SIG-M5 treated with dmso at 0.1 percent for 504 hours (cell line): ENCODE data around the gene MAD1L1.
A peak's percentile ranks its signal among the peaks of the same experiment; 100 is the strongest.
"Not testable (repeated sequence)": the region's sequence is repeated elsewhere in the genome, so short reads cannot be mapped to it uniquely, and the experiment has no call there.

Experiments
- DNase-seq: peaks from one replicate; lab custom pipeline; 2025; ENCODE audit not compliant: unreplicated experiment; lab: John Stamatoyannopoulos, UW

MAD1L1 gene

DNA sequence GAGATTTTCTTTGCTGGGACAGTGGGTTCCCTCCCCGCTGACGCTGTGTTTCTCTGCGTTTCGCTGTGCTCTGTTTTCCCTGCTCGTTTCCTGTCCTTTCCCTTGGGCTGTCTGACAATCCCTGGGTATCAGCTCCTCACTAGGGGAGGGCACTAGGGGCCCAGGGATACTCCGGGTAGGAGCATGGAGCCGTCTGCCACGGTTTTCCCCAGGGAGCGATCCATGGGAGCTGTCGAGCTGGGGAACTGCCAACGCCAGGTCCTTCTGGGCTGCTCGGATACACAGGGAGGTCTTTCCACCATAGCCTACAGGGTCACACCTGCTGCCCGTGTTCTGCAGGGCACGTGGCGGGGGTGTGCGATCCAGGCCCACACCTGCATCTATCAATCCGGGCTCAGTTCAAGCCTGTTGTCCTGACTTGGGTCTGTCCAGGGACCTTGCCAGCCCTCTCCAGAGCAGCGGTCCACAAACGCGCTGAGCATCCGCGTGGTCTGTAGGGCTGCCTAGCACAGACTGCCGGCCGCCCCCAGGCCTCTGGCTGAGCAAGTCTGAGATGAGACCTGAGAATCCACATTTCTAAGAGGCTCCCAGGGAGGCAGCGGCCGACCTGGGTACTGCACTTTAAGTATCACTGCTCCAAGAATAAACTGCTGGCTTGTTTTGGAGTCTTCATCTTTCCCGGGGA lies 299.5 kb downstream of the MAD1L1 start:
- DNase-seq, result no peak

DNA sequence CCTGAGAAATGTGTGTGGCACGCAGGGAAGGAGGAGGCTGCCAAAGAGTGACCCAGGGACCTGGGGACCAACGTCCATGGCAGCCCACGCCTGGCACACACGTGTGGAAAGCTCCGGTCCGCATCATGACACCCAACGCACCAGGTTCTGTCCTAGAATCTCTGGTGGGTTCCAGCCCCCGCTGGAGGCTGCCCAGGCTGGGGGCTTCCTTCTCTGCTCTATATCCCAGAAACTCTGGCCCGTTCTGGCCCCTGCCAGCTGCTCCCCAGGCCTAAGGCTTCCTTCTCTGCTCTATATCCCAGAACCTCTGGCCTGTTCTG lies 300.8 kb downstream of the MAD1L1 start:
- DNase-seq, result no peak

DNA sequence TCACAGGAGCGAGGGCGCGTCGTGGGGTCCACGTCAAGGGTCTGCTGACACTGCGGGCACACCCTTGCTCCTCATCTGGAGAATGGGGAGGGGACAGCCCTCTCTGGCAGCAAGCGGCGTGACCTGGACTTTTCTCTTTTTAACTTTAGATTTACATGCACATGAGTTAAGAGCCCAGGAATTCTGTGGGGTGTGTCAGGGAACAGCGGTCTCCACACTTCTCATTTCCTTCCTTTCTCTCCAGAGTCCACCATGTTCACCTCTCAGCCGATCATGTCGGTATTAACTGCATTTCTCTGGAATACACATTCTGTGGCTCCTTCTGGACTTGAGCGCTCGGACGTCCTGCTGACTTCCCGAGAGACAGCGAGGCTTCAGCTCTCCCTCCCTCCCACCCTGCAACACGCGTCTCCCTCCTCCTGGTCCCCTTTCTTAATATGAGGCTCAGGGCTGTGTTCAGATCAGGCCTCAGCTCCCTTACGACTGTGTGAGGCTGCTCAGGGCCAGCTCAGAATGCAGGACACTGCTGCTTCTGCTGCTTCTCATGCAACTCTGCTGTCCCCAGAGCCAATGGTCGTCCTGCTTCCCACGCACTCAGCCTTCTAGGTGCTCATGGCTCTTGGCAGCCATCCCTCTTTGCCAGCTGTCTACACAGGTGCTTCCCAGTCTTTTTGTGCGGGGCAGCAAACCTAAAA lies 301.3 kb downstream of the MAD1L1 start:
- DNase-seq, result no peak

DNA sequence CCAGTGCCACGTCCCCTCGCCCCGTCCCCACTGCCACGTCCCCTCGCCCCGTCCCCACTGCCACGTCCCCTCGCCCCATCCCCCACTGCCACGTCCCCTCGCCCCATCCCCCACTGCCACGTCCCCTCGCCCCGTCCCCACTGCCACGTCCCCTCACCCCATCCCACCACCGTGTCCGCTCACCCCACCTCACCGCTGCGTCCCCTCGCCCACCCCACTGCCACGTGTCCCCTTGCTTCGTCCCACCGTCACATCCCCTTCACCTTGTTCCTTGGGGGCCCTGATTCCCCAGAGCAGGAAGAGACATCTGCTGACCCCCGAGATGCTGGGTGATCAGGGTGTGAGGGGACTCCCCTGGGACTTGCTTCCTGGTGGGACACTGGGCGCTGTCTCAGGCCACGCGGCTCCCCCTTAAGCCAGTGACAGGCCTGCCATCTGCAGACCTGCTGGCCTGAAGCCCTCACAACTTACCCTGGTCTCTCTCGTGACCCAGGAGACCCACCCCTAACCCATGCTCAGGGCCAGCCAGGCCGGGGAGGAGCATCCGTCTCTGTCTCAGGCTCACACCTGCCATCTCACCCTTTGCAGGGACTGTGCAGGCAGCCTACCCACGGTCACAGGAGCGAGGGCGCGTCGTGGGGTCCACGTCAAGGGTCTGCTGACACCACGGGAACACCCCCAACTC lies 302.2 kb downstream of the MAD1L1 start:
- DNase-seq, result no peak

DNA sequence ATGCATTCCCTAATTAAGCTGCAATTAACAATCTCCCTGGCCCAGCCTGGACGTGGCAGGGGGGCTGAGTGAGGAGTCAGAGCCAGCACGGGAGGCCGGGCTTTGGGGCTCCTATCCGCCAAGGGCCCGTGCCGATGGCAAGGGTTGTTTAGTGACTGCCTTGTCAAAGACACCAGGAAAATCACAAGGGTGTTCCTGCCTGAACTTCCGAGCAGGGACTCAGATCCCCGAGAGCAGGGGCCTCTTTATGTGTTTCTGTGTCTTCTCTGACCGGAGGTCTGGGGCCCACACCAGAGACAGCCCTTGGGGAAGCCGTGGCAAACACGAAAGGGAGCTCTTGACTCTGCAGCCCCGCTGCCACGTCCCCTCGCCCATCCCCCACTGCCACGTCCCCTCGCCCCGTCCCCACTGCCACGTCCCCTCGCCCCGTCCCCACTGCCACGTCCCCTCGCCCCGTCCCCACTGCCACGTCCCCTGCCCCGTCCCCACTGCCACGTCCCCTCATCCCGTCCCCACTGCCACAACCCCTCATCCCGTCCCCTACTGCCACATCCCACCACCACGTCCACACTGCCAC lies 303.3 kb downstream of the MAD1L1 start:
- not testable (repeated sequence) for DNase-seq

DNA sequence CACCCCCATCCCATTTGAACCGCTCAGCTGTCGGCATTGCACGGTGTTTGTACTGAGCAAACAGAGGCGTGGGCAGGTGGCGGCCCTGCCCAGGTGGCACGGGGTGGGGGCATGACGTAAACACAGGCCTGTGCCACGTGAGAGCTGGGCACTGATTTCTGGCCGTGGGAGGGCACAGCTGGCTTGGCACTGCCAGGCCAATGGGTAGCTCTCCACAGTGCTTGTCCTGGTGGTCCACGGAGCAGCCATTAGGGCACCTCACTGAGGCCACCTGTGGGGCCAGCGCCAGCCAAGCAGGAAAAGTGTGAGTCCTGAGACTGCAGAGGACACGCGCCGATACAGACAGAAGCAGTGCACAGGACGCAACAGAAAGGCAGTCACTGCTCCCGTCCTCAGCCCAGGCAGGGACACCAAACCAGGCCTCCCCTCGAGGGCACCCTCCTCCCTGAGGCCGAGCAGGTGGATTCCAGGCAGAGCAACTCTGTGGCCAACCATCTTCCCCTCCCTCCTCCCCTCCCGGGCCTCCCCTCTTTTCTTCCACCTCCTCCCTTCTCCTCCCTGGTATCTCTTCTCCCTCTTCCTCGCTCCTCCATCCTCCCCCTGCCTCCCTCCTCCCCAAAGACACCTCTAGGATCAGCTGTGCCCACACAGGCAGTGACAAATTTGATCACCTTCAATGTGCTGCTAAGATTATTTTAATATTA lies 303.9 kb downstream of the MAD1L1 start:
- DNase-seq, result no peak

DNA sequence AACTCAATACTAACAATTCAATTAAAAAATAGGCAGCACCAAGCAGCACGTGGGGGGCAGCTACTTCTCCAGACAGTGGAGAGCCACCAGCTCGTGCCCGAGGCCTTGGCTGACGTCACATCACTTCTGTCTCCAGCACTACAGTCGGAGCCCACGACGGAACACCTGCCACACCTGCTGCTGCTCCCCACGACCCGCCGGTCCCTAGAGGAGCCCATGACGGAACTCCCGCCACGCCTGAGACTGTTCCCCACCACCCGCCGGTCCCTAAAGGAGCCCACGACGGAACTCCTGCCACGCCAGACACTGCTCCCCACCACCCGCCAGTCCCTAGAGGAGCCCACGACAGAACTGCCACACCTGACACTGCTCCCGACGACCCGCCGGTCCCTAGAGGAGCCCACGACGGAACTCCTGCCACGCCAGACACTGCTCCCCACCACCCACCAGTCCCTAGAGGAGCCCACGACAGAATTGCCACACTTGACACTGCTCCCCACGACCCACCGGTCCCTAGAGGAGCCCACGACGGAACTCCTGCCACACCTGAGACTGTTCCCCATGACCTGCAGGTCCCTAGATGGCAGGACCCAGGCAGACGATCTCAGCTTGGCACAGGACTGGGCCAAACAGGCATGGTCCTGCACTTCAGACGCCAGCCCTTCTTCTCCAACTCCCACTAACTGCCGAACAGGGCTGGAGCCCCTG lies 304.7 kb downstream of the MAD1L1 start:
- no peak for DNase-seq

DNA sequence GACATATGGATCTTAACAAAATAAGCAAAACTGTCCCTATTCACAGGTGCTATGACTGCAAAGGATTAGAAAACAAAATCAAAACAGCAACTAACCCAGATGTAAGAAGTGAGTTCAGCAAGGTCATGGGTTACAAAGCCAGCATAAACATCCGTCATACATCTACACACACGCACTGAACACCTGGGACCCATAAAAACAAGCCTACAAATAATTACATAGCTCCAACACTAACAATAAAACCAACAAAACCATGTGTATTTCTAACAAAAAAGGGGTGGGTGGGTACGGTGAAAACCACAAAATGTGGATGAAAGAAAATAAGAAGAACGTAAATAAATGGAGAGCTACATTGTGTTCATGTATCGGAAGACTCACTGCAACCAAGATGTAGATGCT lies 305.8 kb downstream of the MAD1L1 start:
- DNase-seq, result no peak

DNA sequence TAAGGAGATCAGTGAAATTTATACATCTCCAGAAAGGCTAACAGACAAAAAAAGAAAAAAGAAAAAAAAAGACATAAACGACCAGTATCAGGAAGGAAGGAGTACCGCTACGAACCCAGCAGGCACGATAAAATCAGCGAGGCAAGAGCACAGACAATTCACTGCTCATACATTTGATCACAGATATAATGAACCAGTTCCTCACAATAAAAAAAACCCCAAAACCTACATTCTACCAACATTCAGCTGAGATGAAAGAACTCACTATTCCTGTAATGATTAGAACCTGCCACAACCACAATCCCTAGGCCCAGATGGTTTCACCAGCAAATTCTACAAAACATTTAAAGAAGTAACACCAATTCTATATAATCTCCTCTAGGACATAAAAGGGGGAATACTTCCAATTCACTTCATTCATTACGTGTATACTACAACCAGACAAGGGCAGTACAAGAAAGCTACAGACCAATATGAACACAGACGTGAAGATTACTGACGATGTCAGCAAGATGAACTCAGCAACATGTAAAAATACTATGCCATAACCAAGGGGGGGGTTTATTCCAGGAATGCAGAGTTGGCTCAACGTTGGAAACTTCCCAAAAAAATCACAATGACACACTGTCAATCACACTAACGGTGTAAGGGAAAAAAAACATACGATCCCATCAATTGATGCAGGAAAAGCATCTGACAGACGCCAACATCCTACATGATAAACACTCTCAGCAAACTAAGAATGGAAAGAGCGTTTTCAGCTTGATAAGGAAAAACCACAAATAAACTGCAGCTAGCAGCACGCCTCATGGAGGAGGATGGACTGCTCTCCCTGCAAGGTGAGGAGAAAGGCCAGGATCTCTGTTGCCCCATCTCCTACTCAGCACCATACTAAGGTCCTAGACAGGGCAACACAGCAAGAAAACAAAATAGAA lies 306.5 kb downstream of the MAD1L1 start:
- DNase-seq, result no peak

DNA sequence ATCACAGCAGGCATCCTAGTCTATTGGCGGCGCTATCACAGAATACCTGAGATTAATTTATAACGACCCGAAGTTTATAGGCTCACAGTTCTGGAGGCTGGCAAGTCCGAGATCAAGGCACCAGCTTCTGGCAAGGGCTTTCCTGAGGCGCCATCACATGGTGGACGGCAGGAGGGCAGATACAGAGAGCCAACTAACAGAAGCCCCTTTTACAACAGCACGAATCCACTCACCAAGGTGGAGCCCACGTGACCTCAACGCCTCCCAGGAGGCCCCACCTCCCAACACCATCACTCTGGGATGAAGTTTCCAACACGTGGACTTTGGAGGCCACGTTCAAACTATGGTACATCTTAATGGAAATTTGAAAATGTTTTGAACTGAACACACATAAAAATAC lies 307.4 kb downstream of the MAD1L1 start:
- DNase-seq, result no peak

DNA sequence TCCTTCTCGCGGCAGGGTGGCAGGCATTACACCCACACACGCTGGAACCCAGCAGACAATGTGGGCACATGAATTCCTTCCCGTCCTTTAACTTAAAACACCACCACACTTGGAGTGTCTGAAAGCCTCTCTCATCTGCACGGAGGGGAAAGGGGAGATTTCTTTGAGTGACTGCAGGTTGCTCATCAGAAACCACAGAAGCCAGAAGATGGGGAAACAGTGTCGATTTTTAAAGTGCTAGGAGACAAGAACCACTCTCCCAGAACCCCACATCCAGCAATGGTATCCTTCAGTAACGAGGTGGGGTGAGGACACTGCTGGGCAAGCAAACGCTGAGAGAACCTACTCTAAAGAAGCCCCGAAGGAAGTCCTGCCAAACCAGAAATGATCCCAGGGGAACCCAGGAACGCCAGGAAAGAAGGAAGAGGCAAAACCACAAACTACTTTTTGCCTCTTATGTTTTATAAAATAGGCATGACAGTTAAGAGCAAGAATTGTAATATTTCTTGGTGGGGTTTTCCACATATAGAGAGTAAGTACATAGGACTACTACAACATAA lies 308.4 kb downstream of the MAD1L1 start:
- peak; percentile 28 for DNase-seq

DNA sequence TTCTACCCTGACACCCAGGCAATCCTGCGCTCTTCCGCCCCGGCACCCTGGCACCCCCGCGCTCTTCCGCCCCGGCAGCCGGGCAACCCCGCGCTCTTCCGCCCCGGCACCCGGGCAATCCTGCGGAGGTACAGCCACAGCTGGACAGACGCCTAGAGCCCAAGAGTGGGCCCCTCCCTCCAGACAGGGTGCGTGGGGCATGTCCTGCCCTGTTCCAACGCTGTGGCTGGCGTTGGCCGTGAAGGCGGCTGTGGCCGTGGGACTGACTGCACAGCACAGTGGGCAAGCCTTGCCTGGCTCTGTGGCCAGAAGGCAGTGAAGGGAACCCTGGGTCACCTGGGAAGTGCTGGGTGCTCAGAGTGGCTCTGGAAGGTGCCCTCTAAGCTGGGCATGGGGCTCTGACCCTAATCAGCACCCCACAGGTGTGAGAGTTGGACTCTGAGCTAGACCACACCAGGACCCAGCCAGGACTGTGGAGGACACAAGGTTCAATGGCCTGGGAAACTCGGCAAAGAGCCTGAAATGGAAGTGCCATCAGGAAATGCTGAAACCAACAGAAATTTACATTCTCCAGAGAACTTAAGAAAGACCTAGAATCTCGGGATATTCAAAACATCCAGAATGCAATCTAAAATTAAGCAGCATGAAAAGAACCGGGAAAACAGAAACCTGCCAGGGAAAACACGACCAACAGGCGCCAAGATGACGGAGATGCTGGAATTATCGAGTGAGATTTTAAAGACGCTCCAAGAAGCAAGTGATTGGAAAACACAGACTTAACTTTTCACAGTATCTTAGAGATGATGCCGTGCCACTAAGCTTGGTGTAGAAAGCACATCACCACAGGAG lies 309.1 kb downstream of the MAD1L1 start:
- DNase-seq, result no peak

DNA sequence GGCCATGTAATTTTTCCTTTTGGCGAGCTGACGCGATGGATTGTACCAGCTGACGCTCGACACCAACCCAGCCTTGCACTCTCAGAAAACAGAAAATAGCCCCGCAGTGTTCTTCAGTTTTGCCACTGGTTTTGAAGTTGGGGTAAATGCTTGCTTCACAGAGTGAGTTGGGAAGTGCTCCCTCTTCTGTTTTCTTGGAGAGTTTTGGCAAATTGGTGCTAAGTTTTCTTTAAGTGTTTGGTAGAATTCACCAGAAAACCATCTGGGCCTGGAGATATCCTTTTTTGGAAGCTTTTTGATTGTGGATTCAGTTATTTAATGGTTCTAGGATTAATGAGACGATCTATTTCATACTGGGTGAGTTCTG lies 309.9 kb downstream of the MAD1L1 start:
- DNase-seq, result no peak

DNA sequence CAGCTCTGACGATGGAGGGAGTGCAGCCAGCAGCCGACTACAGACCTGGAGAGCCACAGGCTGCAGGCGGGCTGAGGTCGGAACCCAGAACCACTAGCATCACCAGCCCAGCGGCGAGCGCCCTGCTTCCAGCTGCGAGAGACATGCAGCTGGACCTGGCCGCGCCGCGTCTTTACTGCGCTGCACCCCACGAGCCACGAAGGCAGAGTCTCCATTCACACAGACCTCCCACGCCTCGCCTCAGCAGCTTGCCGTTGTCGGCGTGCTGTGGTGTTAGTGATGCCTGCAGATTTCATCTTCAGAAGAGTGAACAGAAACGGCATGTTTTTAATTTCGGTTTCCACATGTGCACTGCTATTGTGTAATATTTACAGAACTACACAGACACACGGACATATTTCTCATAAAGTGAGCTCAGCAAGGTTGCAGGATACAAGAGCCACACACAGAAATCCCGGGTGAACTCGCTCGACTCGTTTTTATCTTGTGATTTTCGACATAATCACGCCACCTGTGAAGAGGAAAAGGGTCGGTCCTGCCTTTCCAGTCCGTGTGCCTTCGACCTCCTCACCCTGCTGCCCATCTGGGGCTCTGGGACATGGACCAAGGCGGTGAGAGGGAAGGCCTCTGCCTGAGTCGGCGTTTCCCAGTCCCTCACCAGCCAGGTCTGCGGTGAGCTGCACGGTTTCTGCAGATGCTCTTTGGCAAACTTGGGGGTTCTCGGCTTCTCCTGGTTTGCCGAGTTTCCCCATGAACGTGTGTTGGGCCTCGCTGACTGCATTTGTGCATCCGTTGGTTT lies 310.5 kb downstream of the MAD1L1 start:
- peak; percentile 65 for DNase-seq

DNA sequence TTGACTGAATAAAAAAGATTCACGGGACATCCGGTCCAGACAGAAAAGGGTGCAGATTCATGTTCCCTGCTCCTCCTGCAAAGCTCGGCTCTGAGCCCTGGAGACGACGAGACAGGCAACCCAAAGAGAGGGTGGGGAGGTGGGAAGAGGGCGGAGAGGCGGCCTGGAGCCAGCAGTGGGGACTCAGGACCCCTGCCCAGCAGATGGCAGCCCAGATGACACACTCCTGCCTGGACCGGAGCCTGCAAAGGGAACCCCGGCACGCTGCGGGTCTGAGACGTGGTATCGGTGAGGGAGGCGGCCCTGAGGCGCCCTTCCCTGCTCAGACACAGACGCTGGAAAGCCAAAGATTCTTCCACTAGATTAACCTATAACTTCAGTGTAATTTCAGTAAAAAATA lies 311.9 kb downstream of the MAD1L1 start:
- no peak for DNase-seq

DNA sequence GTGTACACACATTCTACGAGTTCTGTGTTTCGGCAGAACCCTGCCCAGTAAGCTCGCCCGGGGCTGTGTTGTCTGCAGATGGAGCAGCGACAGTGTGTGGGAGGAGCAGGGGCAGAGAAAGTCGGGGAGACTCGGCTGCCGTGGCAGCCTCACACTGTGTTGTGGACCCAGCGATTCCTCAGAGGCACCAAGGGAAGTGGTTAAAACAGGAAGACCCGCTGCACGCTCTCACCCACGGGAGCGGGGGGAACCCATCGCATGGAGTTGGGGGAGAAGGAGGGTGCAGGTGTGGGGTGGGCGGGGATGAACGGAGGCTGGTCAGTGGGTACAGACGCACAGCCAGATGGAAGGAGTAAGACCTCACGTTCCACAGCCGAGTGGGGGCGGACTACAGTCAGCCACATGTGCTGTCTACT lies 312.5 kb downstream of the MAD1L1 start:
- no peak for DNase-seq

DNA sequence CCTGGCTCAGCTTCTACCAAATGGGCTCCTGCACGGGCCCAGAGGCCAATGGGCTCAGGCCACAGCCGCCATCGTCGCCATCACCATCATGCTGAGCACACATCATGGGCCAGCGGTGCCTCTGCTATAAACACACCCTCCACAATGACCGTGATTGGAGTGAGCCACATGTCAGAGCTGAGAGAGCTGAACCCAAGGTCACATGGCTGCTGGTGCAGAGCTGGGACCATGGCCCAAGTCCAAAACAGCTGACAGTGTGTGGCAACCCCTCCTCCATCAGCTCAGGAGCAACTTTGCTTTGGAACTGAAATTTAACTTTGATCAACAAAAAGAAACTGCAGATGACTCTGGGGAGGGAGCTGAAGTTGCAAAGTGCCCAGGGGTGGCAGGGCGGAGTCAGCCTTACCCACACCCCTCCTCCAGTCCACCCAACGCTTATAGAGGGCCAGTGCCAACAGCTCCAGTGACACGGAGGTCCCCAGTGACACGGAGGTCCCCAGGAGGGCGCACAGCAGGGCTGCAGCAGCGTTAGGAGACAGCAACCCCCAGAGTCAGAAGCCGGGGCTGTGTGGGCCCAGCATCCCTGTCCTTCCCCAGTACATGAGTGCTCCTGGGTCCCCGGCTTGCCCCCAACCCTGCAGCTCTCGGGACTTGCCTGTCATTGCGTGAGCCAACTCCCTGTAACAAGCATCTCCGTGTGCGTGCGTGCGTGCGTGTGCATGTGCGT lies 313.0 kb downstream of the MAD1L1 start:
- DNase-seq, result no peak
